IPS-NIHi7 (cell line): ENCODE measurements around the gene RAPGEF4.

ENCODE experiments used
- DNase-seq: peaks from one replicate; pipeline ENCODE4 v3.0.0; 2012; ENCODE audit warnings: mixed read lengths; ENCODE audit errors: extremely low spot score

Gene RAPGEF4

GRCh38 chr2:172937884-172938712 is 202.5 kb downstream of the RAPGEF4 start:
- DNase-seq: no peak

- DNase-seq: no peak
Measured at GRCh38 chr2:172938713-172939375, 203.2 kb downstream of the RAPGEF4 start.

- no peak for DNase-seq
Measured at GRCh38 chr2:172943539-172943938, 207.9 kb downstream of the RAPGEF4 start.

- DNase-seq: no peak
Measured at GRCh38 chr2:172944022-172944793, 208.6 kb downstream of the RAPGEF4 start.

GRCh38 chr2:172944794-172945509 is 209.3 kb downstream of the RAPGEF4 start:
- no peak for DNase-seq

- DNase-seq: no peak
Measured at GRCh38 chr2:172945510-172945850, 209.8 kb downstream of the RAPGEF4 start.

- no peak for DNase-seq
Measured at GRCh38 chr2:172947461-172948153, 212.0 kb downstream of the RAPGEF4 start.

GRCh38 chr2:172949522-172949921 is 213.9 kb downstream of the RAPGEF4 start:
- no peak for DNase-seq

- no peak for DNase-seq
Measured at GRCh38 chr2:172950565-172950964, 214.9 kb downstream of the RAPGEF4 start.

- no peak for DNase-seq
Measured at GRCh38 chr2:172951554-172951953, 215.9 kb downstream of the RAPGEF4 start.

GRCh38 chr2:172953411-172953810 is 217.8 kb downstream of the RAPGEF4 start:
- no peak for DNase-seq

GRCh38 chr2:172953970-172954852 is 218.6 kb downstream of the RAPGEF4 start:
- no peak for DNase-seq

GRCh38 chr2:172955587-172955986 is 219.9 kb downstream of the RAPGEF4 start:
- DNase-seq: no peak

GRCh38 chr2:172957734-172958133 is 222.1 kb downstream of the RAPGEF4 start:
- DNase-seq: no peak

GRCh38 chr2:172962082-172962481 is 226.4 kb downstream of the RAPGEF4 start:
- DNase-seq: no peak

- DNase-seq: no peak
Measured at GRCh38 chr2:172962824-172963223, 227.2 kb downstream of the RAPGEF4 start.

- DNase-seq: no peak
Measured at GRCh38 chr2:172964511-172965139, 229.0 kb downstream of the RAPGEF4 start.

- DNase-seq: no peak
Measured at GRCh38 chr2:172965433-172966212, 230.0 kb downstream of the RAPGEF4 start.
